ENCODE measurements around the gene GGCT.

GGCT gene

GRCh38 chr7:30462179-30462578, 42.5 kb downstream of the GGCT start:
- DNase-seq (ENCODE audit: low spot score) = no peak

GRCh38 chr7:30460246-30460633, 44.4 kb downstream of the GGCT start:
- DNase-seq (ENCODE audit: low spot score) = no peak

GRCh38 chr7:30459591-30460245, 44.9 kb downstream of the GGCT start:
- DNase-seq (ENCODE audit: low spot score) = no peak

GRCh38 chr7:30458311-30458710, 46.3 kb downstream of the GGCT start:
- DNase-seq (ENCODE audit: low spot score) = no peak

GRCh38 chr7:30453921-30454320, 50.7 kb downstream of the GGCT start:
- DNase-seq (ENCODE audit: low spot score) = no peak

GRCh38 chr7:30453016-30453415, 51.6 kb downstream of the GGCT start:
- DNase-seq (ENCODE audit: low spot score) = no peak

- no peak for DNase-seq (ENCODE audit: low spot score)
Observed at GRCh38 chr7:30452280-30452930, 52.2 kb downstream of the GGCT start.

- no peak for DNase-seq (ENCODE audit: low spot score)
Observed at GRCh38 chr7:30451539-30452279, 52.9 kb downstream of the GGCT start.

GRCh38 chr7:30450983-30451497, 53.6 kb downstream of the GGCT start:
- no peak for DNase-seq (ENCODE audit: low spot score)

- no peak for DNase-seq (ENCODE audit: low spot score)
Observed at GRCh38 chr7:30450240-30450982, 54.2 kb downstream of the GGCT start.

- DNase-seq (ENCODE audit: low spot score) = no peak
Observed at GRCh38 chr7:30448461-30449189, 56.0 kb downstream of the GGCT start.

GRCh38 chr7:30447466-30447865, 57.2 kb downstream of the GGCT start:
- DNase-seq (ENCODE audit: low spot score) = no peak
